GM12872 (cell line): ENCODE data around the gene NOC2L.

Source experiments
- TF ChIP-seq, protein P1 (sequence below): IDR thresholded peaks from 3 replicates; pipeline ENCODE4 v1.5.1; 2011; ENCODE audit warnings: low read depth, mild to moderate bottlenecking, low read length, moderate library complexity; ENCODE audit not compliant: insufficient read depth

Gene NOC2L

GRCh38 chr1:947958-948357 lies 11.1 kb downstream of the NOC2L start:
- TF ChIP-seq, protein P1, sequence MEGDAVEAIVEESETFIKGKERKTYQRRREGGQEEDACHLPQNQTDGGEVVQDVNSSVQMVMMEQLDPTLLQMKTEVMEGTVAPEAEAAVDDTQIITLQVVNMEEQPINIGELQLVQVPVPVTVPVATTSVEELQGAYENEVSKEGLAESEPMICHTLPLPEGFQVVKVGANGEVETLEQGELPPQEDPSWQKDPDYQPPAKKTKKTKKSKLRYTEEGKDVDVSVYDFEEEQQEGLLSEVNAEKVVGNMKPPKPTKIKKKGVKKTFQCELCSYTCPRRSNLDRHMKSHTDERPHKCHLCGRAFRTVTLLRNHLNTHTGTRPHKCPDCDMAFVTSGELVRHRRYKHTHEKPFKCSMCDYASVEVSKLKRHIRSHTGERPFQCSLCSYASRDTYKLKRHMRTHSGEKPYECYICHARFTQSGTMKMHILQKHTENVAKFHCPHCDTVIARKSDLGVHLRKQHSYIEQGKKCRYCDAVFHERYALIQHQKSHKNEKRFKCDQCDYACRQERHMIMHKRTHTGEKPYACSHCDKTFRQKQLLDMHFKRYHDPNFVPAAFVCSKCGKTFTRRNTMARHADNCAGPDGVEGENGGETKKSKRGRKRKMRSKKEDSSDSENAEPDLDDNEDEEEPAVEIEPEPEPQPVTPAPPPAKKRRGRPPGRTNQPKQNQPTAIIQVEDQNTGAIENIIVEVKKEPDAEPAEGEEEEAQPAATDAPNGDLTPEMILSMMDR = no peak

DNA sequence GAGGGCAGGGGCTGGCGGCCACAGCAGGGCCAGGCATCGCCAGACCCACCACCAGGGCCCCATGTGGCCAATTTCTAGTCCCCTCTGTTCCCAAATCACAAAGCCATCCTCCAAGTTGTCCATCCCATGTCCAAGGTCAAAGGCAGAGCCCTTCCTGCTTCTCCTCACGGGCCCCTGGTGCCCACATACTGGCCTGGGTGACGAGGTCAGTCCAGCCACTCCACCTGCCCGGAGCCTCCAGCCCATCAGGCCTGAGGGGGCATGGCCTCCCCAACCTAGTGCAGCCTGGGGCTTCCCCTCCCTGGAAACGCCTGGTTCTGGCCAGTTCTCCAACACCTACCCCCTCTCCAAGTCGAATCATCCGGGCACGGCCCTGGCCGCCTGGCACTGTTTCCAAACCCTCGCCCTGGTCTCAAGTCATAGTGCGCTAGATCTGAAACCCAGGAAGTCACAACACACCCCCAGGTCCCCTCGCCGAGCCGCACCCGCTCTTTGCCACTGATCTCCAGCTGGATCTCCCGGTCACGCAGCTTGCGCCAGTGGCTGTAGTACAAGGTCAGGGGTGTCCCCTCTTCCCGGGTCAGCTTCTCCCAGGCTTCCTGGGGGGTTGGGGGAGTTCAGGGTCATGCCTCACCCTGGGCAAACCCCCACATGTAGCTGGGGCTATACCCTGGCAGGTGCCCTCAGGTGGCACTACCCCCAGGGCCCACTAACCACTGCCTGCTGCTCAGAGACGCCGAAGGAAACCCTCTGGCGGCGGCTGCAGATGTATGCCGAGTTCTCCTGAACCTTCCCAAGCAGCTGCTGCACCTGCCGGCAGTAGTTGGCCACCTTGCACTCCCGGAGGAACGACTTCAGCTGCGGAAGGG lies 13.1 kb downstream of the NOC2L start:
- TF ChIP-seq, protein P1 = no peak

DNA sequence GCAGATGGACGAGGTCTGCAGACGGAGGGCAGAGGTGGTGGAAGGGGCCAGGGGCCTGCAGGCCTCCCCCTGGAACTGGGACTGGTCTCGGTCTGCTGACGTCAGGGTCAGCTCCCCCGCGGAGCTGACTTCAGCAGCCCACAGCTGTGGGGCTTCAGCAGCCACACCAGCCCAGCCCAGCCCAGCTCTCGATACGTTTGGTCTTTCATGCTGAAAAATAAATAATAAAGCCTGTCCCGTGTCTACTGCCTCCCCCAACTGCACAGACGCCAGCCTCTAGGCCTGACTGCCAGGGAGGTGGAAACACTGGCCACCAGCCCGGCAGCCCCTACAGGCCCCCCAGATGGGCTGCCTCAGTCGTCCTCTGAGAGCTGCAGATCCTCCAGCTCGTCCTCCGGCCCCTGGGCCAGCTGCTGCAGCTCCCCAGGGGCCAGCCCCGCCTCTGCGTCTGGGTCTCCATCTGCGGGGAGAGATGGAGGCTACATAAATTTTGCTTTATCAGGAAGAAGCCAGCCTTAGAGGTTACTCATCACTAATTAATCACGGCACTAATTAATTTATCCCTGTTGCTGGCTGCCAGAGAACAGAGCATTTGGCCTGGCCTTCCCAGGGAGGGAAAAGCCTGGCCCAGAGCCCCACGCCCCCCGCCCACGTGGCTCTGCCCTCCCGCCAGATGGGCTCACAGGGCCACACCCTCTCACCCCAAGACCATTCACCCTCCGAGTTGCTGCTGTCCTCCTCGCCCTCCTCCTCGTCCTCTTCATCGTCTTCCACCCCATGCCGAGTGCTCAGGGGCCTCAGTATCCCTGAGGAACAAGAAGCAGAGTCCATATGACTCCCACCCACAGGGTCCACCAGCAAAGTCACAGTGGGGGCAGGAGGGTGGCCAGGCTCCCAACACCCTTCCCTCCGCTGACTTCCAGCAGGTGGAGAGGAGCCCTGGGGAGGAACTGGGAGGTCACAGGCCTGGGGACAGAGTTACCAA lies 14.4 kb downstream of the NOC2L start:
- TF ChIP-seq, protein P1 = no peak

DNA sequence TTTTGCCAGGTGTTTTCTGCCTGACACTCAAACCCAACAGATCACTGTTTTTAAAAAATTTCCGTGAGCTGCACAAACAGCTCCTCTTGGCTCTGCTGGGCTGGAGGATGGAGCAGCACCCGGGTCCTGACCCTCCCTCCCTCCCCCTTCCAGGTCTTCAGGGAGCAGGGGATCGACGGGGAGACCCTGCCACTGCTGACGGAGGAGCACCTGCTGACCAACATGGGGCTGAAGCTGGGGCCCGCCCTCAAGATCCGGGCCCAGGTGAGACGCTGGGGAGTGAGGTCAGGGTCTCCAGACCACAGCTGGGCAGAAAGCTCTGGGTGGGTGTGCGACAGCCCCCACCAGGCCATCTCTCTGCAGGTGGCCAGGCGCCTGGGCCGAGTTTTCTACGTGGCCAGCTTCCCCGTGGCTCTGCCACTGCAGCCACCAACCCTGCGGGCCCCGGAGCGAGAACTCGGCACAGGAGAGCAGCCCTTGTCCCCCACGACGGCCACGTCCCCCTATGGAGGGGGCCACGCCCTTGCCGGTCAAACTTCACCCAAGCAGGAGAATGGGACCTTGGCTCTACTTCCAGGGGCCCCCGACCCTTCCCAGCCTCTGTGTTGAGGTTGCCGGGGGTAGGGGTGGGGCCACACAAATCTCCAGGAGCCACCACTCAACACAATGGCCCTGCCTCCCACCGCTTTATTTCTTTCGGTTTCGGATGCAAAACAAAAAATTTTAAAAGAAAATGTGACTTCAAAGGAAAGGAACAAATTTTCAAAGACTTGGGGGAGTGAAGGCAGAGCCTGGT lies 15.3 kb downstream of the NOC2L start:
- TF ChIP-seq, protein P1 = no peak

GRCh38 chr1:942864-943533 lies 16.1 kb downstream of the NOC2L start:
- TF ChIP-seq, protein P1 = no peak

GRCh38 chr1:942411-942821 lies 16.6 kb downstream of the NOC2L start:
- TF ChIP-seq, protein P1 = no peak
